GM13976 (cell line): Measurements from ENCODE around the gene ELOA.

Experiments used
- DNase-seq: peaks from one replicate; pipeline ENCODE4 v3.0.0; 2012; ENCODE audit warnings: low spot score
- CTCF ChIP-seq: IDR thresholded peaks from 2 replicates; pipeline ENCODE4 v1.5.1; 2012; ENCODE audit warnings: borderline replicate concordance, mild to moderate bottlenecking; ENCODE audit not compliant: insufficient read depth; ENCODE audit errors: extremely low read depth, missing control alignments, control extremely low read depth
- in situ Hi-C: fragments of 300-500 bp; cut with MboI; formaldehyde crosslinking; loops from one replicate; pipeline ENCODE4 v1.12.0; 2022; ENCODE audit warnings: low sequenced_read_pairs, mixed read lengths, inconsistent platforms; ENCODE audit not compliant: unreplicated experiment

The ELOA gene

DNA sequence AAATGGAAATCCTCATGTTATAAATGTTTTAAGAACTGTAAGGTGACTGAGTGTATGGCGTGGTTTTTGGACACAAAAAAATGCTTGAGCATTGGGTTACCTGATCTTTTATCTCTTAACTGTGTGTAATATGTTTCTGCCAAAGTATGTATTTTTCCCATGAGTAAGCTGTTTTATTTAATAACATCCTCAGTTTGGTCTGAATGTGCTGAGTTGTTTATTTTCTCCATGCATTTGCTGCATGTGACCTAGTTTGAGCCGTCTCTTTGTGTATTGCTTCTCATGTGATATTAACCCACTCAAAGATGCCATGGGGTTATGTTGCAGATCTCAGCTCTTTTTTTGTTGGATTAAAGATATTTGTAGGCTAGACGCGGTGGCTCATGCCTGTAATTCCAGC, 41.6 kb downstream of the ELOA start:
- no peak for DNase-seq
- in situ Hi-C loops, result no loop called here
- TF ChIP-seq CTCF, result no peak

- in situ Hi-C loops, result no loop called here
- no peak for TF ChIP-seq CTCF
- DNase-seq, result no peak
Observed at GRCh38 chr1:23787701-23788100, 44.4 kb downstream of the ELOA start.

GRCh38 chr1:23788695-23789094, 45.4 kb downstream of the ELOA start:
- no peak for DNase-seq
- no peak for TF ChIP-seq CTCF
- in situ Hi-C loops, result no loop called here

DNA sequence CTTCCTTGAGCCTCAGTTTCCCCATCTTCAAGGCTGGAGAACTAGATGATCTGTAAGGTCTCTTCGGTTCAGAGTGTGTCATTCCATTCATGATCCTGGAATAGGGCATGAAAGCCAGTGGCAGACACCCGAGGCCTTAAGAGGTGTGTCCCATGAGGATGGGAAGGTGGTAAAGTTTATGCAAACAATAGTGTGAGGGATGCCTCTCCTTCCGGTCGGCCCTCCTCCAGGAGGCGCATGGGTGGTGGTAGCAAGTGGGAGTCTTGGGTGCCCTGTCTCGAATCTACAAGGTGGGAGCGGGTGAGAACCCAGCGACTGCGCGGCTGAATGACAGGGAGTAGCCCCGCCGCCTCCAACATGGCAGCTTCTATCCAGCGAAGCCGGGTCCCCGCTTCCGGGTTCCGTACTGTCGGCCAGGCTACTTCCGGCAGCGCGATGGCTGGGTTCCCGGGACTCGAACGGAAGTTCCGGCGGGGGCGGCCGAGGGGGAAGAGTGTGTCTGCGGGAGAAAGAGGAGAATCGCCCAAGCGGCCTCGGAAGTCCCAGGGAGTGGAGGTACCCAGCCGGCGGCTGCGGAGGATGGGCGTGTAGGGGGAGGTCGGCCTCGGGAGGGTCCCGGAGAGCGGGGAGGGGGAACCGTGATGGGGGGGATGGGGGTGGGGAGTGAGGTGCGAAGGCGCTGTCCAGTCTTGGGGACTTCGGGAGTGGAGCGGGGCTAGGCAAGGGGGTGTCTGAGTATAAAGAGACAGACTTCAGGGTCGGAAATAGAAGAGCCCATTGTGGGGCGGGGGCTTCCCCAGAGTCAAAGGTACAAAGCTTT, 47.6 kb downstream of the ELOA start, which contains the start of gene LYPLA2:
TSS of gene LYPLA2 (plus strand) at position 450 of the 820 bp plus-strand sequence. CDS start 1,538 bp downstream, outside the sequence.
- peak; percentile 94 for DNase-seq
- in situ Hi-C loops, result no loop called here
- no peak for TF ChIP-seq CTCF

DNA sequence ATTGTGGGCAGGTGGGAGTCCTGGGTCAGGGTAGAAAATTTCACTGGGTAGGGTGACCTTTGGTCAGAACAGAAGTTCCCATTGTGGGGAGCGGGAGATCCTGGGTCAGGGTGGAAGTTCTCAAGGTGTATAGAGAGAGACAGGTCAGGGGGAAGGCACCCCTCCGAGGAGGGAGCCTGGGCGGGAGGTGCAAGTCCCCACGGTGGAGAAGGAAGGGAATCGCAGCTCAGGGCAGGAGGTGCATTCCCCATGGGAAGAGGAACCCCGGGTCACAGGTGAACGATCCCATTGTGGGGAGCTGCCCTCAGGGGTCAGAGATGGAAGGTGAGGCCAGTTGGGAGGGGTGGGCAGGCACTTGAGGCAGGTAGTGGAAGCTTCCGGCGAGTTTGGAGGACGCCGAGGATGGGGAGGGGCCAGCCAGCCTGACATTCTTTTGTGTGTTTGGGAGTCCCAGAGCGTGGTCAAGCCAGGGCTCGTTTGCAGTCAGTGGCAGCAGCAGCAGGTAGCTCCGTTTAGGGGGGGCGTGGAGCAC, 48.3 kb downstream of the ELOA start:
- peak; percentile 73 for DNase-seq
- in situ Hi-C loops, result no loop called here
- no peak for TF ChIP-seq CTCF

- TF ChIP-seq CTCF, result no peak
- DNase-seq, result no peak
- in situ Hi-C loops, result no loop called here
Observed at GRCh38 chr1:23792151-23792945, 49.1 kb downstream of the ELOA start.
